Measurements from ENCODE around the gene CHAF1A.

Gene CHAF1A

DNA sequence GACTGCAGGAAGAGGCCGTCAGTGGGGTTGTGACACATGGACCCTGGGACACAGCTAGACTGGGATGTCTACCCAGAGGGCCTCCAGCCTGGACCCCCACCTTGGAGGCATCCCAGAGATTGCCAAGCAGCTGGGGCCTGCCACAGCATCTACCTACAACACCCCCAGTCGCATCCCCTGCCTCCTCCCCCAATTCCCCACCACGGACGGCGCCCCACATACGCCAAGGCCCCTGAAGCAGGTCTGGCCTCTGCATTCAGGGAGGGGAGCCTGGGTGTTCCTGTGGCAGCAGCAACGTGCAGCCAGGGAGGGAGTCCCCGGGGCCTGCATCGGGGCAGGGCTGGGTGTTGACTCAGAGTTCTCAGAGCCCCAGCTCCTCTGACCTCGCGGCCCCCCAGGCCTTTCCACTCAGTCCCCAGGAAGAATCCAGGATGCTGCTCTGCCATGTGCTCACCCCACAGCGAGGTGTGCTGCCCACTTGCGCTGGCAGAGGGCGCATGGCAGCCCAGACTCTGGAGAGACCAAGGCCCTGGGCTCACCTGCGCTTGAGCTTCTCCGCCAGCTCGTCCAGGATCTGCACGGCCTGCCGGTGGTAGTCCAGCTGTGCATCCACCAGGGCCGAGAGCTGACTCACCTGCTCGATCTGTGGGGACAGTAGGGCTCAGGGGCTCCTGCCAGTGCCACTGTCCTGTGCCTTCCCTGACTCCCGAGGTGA is 39.5 kb upstream of the CHAF1A start:
- no peak for FAIRE-seq
- DNase-seq (ENCODE audit: insufficient read length, low spot score), result no peak
- TF ChIP-seq, protein P1, sequence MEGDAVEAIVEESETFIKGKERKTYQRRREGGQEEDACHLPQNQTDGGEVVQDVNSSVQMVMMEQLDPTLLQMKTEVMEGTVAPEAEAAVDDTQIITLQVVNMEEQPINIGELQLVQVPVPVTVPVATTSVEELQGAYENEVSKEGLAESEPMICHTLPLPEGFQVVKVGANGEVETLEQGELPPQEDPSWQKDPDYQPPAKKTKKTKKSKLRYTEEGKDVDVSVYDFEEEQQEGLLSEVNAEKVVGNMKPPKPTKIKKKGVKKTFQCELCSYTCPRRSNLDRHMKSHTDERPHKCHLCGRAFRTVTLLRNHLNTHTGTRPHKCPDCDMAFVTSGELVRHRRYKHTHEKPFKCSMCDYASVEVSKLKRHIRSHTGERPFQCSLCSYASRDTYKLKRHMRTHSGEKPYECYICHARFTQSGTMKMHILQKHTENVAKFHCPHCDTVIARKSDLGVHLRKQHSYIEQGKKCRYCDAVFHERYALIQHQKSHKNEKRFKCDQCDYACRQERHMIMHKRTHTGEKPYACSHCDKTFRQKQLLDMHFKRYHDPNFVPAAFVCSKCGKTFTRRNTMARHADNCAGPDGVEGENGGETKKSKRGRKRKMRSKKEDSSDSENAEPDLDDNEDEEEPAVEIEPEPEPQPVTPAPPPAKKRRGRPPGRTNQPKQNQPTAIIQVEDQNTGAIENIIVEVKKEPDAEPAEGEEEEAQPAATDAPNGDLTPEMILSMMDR (IDR thresholded peaks at IDR 0.05; ENCODE audit: insufficient read depth, missing control alignments), result peak; percentile 9

DNA sequence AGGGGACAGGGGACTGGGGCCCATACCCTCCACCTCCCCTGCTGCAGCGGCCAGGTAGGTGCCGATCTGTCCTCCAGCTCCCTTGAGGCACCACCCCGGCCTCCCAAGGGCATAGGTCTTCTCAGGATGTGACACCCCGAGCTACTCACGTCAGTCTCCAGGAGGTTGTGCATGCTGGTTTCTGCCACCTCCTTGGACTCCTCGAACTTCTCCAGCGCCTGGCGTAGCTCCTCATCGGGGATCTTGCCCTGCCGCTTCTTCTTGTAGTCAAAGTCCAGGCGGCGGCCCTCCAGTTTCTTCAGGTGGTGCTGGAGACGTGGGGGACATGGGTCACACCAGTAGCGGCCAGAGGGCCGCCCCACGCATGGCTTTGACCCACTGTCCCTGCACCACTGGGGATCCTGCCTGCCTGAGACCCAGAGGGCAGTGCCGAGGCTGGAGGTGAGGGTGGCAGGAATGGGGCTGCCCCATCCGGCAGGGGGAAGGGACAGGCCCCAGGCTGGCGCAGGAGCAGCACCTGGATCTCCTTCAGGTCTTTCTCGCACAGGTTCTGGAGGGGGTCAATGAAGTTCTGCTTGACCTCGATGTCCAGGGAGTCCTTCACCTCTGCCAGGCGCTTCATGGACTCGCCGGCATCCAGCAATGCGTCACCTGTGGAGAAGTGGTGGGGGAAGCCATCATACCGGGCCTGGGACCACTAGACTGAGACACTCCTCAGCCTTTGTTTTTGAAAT is 38.7 kb upstream of the CHAF1A start:
- no peak for FAIRE-seq
- TF ChIP-seq, protein P1 (IDR thresholded peaks at IDR 0.05; ENCODE audit: insufficient read depth, missing control alignments), result no peak
- DNase-seq (ENCODE audit: insufficient read length, low spot score), result no peak

DNA sequence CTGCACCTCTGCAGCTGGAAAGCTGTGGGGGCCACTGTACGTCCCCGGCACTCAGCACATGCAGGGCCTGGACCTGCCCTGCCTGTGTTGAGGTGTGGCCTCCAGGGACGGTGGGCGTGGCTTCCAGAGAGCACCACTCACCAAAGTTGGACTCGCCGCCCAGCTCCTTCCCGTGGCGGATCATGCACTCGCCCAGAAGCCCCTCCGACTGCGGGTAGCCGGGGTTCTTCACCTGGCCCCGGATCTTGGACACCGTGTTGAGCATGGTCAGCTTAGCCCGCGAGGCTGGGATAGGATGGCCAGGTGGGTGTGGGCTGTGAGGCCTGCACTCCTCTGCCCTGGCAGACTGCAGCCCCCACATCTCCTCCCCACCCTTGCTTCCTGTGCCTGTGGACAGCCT is 37.1 kb upstream of the CHAF1A start:
- DNase-seq (ENCODE audit: insufficient read length, low spot score) (no peak), FAIRE-seq (no peak)
- TF ChIP-seq, protein P1 (IDR thresholded peaks at IDR 0.05; ENCODE audit: insufficient read depth, missing control alignments), result no peak

DNA sequence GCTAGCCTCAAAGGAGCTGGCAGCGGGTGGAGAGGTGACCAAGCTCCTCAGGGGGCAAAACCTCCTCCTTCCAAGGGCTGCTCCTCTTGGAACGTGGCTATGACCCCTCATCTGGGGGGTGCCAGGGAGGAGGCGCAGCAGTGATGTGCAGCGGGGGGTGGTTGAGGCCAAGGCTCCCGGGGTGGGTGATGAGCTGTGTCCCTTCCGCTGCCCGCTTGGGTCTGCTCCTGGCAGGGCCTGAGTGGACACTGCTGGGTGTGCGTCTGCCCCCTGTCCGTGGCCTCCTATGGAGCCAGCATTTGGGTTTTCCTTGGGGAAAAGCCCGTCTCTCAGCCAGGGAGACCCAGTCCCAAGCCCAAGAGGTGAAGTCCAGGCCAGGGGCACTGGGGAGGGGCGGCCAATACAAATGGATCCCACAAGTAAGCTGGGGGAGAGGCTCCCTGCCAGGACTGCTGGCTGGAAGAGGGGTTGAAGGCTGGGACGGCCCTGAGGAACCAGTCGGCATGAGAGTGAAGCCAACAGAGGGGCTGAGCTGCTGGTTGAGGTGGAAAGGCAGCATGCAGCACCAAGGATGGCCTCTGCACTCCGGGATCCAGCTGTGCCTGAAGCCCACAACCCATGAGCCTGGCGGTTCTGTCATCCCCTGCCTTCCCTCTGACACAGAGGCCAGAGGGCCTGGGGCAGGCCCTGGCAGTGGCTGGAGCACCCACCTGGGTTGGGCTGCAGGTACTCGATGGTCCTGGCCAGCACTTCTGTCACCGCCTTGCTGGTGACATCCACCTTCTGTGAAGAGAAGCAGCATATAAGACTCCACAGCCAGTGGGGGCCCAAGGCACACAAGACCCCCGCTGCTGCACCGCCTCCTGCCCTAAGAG is 36.4 kb upstream of the CHAF1A start:
- FAIRE-seq (no peak), DNase-seq (ENCODE audit: insufficient read length, low spot score) (no peak)
- TF ChIP-seq, protein P1 (IDR thresholded peaks at IDR 0.05; ENCODE audit: insufficient read depth, missing control alignments), result no peak

DNA sequence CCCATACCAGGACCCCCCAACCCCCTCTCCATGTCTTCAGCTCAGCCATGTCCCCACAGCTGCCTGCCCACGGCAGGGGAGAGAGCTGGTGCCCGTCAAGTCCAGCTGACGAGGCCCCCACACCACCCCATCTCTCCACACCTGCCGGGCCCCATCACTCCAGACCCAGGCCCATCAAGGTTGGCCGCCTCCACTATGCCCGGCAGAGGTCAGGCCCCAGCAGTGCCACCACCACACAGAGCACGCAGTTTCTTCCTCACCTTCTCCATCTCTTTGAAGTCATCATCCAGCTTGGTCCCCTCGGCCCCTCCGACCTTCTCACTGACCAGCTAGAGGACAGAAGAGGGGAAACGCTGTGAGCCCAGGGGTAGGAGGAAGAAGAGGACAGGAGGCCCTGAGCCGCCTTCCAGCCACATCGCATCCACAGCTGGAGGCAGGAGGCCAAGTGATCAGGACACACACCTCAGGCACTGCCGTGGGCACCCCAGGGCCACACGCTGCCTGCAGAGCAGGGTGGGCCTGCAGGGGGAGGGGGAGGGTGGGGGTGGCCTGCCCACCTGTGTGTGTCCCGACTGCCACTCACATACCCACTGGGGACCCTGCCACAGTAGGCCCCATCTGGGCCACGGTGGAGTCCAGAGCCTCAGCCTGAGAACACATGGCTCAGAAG is 35.6 kb upstream of the CHAF1A start:
- FAIRE-seq (no peak), DNase-seq (ENCODE audit: insufficient read length, low spot score) (no peak)
- TF ChIP-seq, protein P1 (IDR thresholded peaks at IDR 0.05; ENCODE audit: insufficient read depth, missing control alignments), result no peak

DNA sequence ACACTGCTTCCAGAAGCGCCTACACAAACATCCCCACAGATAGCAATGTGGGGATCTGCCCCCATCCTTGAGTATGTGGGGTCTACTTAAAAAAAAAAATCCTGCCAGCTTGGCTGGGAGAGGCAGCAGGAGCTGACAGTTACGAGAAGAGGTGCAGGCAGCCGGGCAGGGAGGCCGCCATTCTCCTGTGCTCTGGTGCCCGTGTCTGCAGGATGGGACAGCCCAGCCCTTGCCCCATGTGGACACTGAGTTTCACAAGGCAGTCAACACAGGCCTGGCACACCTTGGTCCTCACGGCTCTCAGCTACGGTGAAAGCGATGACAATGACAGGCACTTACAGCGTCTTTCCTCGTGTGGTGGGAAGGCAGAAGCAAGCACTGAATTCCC is 35.1 kb upstream of the CHAF1A start:
- FAIRE-seq (no peak), DNase-seq (ENCODE audit: insufficient read length, low spot score) (no peak)
- TF ChIP-seq, protein P1 (IDR thresholded peaks at IDR 0.05; ENCODE audit: insufficient read depth, missing control alignments), result no peak
